NCI-H2196 treated with DMSO at 0.1 percent for 48 hours (cell line): ENCODE results near the gene MPND.
"Not testable (repeated sequence)": the region's sequence is repeated elsewhere in the genome, so short reads cannot be mapped to it uniquely, and the experiment has no call there.

ENCODE experiments used
- DNase-seq: peaks from one replicate; lab custom pipeline; 2025; ENCODE audit not compliant: unreplicated experiment; lab: John Stamatoyannopoulos, UW

Gene MPND

DNA sequence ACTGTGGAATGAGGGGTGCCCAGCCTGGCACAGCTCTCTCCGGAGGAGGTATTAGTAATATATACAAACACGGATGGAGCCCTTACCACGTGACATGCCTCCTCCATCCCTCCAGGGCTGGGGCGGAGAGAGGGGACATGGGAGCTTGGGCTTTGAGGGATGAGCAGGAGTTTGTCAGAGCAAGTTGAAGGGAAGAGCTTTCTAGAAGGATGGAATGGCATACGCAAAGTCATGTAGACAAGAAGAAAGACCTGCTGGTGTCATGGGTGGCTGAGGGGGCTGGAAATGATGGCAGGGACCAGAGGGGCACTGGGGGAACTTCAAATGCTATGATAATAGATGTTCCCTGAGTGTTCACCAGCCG, 2.6 kb downstream of the MPND start:
- DNase-seq: no peak

DNA sequence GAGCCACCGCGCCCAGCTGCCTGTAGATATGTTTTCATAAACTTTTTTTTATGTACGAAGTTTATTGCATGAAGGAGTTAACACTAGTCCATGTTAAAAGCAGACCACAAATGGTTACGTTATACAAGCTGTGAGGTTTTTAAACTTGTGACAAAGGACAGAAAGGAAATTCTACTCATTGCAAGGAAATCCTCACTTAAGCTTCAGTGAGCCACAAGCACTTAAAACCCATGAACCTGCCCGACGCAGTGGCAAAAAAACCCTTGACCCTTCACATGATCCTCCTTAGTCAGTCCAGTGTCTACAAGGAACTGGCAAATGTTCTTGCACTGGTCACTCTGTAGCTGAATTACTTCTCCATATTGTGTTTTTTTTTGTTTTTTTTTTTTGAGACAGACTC, 4.2 kb downstream of the MPND start:
- DNase-seq: no peak

DNA sequence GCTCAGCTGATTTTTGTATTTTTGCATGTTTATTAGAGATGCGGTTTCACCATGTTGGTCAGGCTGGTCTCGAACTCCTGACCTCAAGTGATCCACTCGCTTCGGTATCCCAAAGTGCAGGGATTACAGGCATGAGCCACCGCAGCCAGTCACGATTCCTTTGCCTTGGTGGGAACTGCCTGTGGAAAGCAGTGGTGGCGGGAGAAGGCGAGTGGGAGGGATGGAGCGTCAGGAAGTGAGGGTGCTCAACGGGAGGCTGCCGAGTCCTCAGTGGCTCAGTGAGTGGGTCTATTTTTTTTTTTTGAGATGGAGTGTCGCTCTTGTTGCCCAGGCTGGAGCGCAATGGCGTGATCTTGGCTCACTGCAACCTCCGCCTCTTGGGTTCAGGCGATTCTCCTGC, 5.9 kb downstream of the MPND start:
- DNase-seq: not testable (repeated sequence)

DNA sequence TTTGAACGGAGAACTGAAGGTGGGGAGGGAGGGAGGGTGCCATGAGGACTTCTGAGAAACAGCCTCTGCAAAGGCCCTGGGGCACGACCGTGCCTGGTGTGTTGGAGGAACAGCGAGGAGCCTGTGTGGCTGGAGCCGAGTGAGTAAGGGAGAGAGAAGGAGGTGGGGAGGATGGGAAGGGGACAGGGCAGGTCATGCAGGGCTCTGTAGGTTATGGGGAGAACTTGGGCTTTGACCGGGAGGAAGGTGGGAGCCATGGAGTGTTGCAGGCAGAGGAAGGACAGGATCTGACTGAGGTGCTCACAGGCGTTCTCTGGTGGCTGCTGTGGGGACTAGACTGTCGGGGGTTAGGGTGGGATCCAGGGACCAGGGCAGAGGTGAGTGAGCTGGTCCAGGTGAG, 6.7 kb downstream of the MPND start:
- no peak for DNase-seq

DNA sequence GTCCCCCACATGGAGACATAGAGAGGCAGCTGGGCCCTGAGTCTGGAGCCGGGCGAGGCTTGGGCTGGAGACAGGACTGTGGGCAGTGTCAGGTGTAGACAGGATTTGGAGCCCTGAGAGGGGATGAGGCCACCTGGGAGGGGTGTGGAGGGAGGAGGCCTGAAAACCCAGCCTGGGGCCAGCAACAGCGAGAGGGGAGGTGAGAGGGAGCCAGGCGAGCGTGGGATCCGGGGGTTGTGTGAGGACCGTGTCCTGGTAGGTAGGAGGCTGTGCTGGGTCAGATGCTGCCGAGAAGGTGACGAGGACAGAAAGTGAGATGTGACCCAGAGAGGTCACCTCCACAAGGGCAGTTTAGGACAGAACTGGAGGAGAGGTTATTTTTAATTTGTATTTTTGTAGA, 7.4 kb downstream of the MPND start:
- no peak for DNase-seq

DNA sequence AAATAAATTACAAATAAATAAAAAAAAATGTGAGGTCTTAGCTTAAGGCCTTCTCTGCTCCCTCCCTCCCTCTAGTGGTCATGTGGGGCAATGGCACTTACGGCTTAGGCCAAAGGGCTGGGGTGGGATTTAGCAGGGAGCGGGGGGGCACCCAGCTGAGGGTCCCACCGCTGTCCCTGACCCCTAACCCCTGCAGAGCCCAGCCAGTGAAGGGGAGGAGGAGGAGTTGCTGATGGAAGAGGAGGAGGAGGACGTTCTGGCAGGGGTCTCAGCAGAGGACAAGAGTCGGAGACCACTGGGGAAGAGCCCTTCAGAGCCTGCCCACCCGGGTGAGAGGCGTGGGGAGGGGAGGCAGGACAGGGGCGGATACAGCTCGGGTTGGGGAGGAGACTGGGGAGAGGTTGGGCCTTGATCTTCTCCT, 9.3 kb downstream of the MPND start:
- peak; percentile 19 for DNase-seq

DNA sequence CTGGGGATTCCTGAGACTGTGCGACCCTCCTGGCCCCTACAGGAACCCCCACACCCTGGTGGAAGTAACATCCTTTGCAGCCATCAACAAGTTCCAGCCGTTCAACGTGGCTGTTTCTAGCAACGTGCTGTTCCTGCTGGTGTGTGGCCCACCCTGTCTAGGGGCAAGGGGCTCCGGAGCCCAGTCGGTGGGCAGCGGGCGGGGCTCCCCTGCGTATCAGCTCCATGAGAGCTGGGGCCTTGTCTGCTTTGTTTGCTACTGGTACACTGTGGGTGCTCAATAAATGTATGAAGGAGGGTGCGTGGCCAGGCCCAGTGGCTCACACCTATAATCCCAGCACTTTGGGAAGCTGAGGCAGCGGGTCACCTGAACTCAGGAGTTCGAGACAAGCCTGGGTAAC, 10.9 kb downstream of the MPND start:
- no peak for DNase-seq

DNA sequence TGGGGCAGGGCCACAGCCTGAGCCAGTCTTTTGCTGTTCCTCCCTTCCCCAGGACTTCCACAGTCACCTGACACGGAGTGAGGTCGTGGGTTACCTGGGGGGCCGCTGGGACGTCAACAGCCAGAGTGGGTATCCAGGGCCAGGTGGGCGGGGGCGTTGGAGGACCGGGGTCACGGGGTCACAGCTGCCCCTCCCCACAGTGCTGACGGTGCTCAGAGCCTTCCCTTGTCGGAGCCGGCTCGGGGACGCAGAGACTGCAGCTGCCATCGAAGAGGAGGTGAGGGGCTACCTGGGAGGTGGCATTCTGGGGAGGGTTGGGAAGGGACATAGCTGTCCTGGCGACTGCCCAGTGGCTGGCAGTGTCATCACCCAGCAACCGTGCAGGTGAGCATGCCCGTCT, 11.5 kb downstream of the MPND start:
- no peak for DNase-seq

DNA sequence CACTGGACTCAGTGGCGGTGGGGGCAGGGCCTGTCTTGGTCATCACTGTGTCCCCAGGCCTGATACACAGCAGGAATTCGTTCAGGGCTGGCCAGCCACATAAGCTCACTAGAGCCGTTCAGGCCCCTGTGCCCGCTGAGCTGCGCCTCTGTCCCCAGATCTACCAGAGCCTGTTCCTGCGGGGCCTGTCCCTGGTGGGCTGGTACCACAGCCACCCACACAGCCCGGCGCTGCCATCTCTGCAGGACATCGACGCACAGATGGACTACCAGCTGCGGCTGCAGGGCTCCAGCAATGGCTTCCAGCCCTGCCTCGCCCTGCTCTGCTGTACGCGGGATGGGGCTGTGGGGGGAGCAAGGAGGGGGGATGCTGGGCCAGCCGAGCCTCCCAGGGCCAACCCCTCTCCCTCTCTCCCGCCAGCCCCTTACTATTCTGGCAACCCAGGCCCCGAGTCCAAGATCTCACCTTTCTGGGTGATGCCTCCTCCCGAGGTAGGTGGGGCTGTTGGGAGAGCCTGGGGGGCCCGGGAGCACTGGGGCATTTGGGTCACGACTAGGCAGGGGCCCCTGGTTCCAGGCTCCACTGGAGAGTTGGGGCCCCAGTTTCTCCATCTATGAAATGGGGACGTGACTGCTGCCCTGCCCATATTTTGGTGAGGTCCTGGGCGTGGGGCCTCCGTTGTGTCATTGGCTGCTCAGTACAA, 13.9 kb downstream of the MPND start:
- DNase-seq: no peak

DNA sequence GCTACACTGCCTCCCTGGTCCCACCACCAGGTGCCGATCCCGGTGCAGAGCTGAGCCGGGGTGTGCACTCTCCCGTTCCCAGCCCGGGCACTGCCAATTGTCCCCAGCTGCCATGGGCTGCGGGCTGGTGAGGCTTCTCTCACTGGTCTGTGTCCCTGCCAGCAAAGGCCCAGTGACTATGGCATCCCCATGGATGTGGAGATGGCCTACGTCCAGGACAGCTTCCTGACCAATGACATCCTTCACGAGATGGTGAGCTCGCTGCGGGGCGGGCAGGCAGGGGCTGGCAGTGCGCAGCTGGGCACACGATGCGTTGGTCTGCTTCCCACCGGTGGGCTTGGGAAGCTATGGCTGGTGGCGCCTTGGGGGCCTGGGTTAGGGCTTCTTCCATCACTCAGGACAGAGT, 14.6 kb downstream of the MPND start:
- no peak for DNase-seq

DNA sequence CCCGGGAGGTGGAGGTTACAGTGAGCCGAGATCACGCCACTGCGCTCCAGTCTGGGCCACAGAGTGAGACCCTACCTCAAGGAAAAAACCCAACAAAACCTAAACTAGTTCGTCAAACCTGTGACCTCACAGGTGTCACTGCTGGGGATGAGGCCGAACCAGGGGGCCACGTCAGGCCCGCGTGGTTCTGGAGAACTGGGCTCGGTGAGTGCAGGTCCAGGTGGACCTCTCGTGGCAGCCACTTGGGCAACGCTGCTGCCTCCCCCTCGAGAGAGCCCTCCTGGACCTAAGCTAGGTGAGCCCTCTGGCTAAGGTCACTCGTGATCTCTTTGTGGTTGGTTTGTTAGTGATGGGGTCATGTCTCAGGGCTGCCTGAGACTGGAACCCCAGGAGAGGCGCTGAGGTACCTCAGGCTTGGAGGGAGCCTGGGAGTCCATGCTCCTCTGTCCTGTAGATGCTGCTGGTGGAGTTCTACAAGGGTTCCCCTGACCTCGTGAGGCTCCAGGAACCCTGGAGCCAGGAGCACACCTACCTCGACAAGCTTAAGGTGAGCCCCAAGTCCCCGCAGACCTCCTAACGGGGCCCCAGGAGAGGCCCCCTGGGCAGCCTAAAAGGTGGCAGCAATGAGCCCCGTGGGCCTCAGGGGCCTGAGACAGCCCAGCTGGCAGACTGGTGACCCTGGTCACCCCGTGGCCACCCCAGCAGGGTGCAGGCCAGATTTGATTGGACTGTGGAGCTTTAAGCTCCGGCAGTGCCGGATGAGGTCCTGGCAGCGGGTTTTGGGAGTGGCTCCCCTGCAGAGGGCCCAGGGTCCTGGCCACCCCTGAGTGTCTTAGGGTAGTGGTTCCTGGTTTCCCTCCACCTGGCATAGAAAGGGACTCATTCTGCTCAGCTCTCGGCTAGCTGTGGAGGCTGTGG, 15.6 kb downstream of the MPND start:
- DNase-seq: no peak

DNA sequence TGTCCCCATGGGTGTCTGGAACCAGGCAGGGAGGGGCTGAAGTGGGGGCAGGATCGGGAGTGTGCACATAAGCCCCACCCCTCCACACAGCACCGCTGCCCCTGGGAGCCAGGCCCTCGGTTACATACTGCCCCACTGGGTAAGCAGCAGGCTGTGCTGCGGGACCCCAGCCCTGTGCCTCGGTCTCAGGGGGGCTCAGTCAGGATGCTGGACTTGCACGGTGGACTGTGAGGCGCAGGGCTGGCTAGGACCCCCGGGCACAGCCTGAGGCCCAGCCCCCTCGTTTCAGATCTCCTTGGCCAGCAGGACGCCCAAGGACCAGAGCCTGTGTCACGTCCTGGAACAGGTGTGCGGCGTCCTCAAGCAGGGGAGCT, 16.3 kb downstream of the MPND start:
- no peak for DNase-seq

DNA sequence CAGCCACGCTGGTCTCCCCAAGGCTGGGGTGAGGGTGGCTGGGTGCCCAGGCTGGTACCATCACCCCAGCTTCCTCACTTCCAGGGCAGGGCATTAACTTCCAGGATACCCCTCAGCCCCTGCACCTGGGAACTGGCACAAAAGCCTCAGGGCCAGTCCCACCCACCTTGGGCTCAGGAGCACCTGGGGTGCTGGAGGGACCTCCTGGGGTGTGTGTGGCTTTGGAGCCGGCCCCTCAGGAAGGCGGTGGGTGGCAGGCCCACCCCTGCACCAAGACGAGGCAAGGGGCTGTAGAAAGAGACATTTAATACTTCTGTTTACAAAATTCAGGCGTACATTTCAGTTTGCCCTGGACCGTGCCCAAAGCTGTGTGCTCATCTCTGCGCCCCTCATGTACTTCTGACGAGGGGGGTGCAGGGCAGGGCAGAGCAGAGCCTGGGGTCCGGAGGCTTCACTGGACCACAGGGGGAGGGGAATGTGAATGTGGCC, 16.8 kb downstream of the MPND start:
- DNase-seq: no peak

DNA sequence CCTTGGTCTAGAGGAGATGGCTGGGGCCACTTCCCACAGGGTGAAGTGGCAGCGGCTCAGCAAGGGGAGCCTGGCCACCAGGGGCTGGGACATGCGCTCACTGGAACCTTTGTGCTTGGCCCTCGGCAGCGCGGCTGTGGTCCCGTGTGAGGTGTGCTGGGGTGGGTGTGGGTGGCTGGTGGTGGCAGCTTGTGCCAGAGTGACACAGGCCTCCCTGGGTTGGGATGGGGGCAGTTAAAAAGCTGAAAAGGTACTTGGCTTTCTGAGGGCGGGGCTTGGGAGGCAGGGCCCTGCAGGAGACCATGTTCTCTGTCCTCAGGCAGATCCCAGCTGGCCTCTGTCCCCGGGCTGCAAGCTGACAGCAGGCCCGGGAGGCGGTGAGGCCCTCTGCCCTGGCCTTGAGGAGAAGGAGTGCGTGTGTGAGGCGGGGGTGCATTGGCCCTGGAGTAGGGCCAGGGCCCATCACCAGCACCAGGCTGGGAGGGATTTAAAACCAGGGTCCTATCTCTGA, 17.3 kb downstream of the MPND start:
- no peak for DNase-seq

DNA sequence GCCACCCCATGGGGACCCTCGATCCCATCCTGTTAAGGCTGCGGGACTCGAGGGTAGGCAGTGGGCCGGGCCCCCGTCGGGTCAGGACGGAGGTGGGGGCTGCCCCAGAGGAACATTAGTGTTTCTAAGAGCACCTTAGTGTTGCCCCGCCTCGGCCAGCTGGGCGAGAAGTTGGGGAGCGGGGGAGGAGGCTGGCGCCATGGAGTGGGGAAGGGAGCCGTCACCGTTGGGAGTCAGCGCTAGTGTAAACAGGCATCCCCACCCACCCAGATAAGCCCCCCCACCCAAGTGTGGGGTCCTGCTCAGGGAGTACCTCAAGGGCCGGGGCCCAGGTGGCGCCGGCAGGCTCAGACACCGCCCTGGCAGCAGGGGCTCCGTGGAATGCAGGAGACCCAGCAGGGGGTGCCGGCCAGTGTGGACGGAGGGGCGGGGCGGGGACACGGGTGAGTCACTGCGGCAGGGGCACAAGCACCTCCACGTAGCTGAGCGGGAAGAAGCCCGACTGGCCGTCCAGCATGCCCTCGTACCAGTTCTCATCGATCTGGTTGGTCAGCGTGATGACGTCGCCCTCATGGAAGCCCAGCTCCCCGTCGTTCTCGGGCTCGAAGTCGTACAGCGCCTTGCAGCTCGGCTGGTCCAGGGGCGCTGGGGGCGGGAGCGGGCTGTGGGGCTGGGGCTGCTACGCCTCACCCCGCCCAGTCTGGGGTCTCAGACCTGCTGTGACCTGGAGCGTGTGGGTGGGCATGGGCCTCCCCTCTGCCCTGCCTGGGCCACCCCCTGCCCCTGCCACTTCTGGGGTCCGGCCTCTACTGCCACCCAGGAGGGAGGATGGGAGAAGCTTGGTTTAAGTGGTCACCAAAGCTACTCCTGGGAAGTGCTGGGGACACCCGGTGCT, 18.0 kb downstream of the MPND start:
- no peak for DNase-seq

DNA sequence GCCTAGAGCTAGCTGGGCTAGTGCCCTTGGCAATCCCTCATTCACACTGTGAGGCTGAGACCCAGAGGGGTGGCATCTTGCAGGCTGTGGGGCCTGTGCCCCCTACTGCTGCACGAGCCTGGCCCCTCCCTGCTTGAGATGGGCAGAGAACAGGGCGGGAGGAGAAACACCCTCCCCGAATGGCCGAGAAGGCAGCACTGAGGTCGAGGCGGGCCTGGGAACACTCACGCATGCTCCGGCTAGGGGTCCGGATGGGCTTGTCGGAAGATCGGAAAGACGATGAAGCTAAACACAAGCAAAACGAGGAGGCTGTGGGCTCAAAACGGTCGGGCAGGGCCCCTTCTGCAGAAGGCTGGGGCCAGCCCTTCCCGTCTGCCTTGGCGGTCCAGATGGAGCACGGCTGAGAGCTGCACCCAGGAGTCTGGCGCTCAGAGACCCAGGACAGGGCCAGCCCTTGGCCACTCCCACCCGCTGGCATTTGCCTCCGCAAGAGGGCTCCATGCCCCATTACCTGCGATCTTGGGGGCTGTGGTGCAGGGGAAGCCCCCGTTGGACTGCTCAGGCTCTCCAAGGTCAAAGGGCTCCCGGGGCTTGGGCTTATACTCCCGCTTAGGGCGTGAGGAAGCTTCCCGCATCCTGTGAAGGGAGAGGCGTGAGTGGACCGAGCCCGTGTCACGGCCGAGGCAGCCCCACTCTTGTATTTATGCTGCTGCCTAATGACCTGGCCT, 18.9 kb downstream of the MPND start:
- DNase-seq: no peak

DNA sequence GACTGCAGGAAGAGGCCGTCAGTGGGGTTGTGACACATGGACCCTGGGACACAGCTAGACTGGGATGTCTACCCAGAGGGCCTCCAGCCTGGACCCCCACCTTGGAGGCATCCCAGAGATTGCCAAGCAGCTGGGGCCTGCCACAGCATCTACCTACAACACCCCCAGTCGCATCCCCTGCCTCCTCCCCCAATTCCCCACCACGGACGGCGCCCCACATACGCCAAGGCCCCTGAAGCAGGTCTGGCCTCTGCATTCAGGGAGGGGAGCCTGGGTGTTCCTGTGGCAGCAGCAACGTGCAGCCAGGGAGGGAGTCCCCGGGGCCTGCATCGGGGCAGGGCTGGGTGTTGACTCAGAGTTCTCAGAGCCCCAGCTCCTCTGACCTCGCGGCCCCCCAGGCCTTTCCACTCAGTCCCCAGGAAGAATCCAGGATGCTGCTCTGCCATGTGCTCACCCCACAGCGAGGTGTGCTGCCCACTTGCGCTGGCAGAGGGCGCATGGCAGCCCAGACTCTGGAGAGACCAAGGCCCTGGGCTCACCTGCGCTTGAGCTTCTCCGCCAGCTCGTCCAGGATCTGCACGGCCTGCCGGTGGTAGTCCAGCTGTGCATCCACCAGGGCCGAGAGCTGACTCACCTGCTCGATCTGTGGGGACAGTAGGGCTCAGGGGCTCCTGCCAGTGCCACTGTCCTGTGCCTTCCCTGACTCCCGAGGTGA, 19.6 kb downstream of the MPND start:
- no peak for DNase-seq

DNA sequence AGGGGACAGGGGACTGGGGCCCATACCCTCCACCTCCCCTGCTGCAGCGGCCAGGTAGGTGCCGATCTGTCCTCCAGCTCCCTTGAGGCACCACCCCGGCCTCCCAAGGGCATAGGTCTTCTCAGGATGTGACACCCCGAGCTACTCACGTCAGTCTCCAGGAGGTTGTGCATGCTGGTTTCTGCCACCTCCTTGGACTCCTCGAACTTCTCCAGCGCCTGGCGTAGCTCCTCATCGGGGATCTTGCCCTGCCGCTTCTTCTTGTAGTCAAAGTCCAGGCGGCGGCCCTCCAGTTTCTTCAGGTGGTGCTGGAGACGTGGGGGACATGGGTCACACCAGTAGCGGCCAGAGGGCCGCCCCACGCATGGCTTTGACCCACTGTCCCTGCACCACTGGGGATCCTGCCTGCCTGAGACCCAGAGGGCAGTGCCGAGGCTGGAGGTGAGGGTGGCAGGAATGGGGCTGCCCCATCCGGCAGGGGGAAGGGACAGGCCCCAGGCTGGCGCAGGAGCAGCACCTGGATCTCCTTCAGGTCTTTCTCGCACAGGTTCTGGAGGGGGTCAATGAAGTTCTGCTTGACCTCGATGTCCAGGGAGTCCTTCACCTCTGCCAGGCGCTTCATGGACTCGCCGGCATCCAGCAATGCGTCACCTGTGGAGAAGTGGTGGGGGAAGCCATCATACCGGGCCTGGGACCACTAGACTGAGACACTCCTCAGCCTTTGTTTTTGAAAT, 20.4 kb downstream of the MPND start:
- DNase-seq: no peak

DNA sequence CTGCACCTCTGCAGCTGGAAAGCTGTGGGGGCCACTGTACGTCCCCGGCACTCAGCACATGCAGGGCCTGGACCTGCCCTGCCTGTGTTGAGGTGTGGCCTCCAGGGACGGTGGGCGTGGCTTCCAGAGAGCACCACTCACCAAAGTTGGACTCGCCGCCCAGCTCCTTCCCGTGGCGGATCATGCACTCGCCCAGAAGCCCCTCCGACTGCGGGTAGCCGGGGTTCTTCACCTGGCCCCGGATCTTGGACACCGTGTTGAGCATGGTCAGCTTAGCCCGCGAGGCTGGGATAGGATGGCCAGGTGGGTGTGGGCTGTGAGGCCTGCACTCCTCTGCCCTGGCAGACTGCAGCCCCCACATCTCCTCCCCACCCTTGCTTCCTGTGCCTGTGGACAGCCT, 22.0 kb downstream of the MPND start:
- no peak for DNase-seq
